Gastrocnemius medialis (tissue), 4 donors: Measurements from ENCODE around the gene THADA. TPM values are rescaled to one million over a fixed set of nuclear protein-coding genes. Genes with fewer than 3 reads are reported as not detected.
A peak's percentile ranks its signal among the peaks of the same experiment; 100 is the strongest.

Experiments
- ATAC-seq, 2 donors: fragments of 150-250 bp; one replicate each; pipeline ENCODE4 v1.9.1; 2016
- DNase-seq, 2 donors: peaks; one replicate each; pipeline ENCODE4 v3.0.0-alpha.2; 2019
- H3K27ac ChIP-seq, 4 donors: fragments of 200-600 bp; sonication (generic); 1 replicate in 1 of 4; 2 replicates in 3 of 4; pipeline ENCODE4 v1.5.1; 2016 to 2018; ENCODE audit warnings: mild to moderate bottlenecking in 2 of 4, moderate library complexity in 1 of 4
- H3K27me3 ChIP-seq, 3 donors: fragments of 200-600 bp; sonication (generic) in 2 of 3; 1 replicate in 1 of 3; 2 replicates in 2 of 3; pipeline versions ENCODE4 v1.5.1 to v1.6.0; 2016 to 2019; ENCODE audit warnings: mild to moderate bottlenecking in 1 of 3, moderate library complexity in 1 of 3
- H3K36me3 ChIP-seq, 2 donors: fragments of 200-600 bp; sonication (generic) in 1 of 2; one replicate each; pipeline ENCODE4 v1.5.1; 2017 to 2018
- H3K4me1 ChIP-seq, 2 donors: fragments of 200-600 bp; sonication (generic) in 1 of 2; one replicate each; pipeline ENCODE4 v1.5.1; 2016 to 2017; ENCODE audit warnings: mild to moderate bottlenecking in 2 of 2
- H3K4me3 ChIP-seq, 4 donors: fragments of 200-600 bp; sonication (generic) in 3 of 4; 1 replicate in 1 of 4; 2 replicates in 3 of 4; pipeline ENCODE4 v1.5.1; 2016 to 2019; ENCODE audit warnings: mild to moderate bottlenecking in 2 of 4
- H3K9me3 ChIP-seq, 3 donors: fragments of 200-600 bp; sonication (generic) in 2 of 3; 1 replicate in 1 of 3; 2 replicates in 2 of 3; pipeline ENCODE4 v1.5.1; 2016 to 2019
- POLR2A ChIP-seq, 2 donors: fragments of 450-650 bp; IDR thresholded peaks; one replicate each; pipeline ENCODE4 v1.6.1; 2017; ENCODE audit warnings: antibody characterized with exemption in 2 of 2, mild to moderate bottlenecking in 2 of 2, moderate library complexity in 2 of 2
- in situ Hi-C, 4 donors: fragments of 200-750 bp; cut with MboI; loops; one replicate each; pipeline versions ENCODE4 v1.15.0 to v1.8.0; 2017; ENCODE audit warnings: low sequenced_read_pairs in 4 of 4
- intact Hi-C: fragments of 100-400 bp; cut with DNase I; formaldehyde crosslinking; loops from one replicate; pipeline ENCODE4 v1.15.1; 2023; ENCODE audit warnings: low total_unique reads
- total RNA-seq, 4 donors: library from RNA; depleted of rRNA; stranded (reverse); fragments of >200 nt; gene quantifications; one replicate each; pipeline versions ENCODE4 v1.1.0 to v1.2.3, GENCODE V29; 2016
- TF ChIP-seq, protein P1 (sequence below), 5 experiments: fragments of 450-650 bp in 3 of 5; fragments of 200-600 bp in 2 of 5; sonication (generic) in 2 of 5; IDR thresholded peaks in 4 of 5; conservative IDR thresholded peaks in 1 of 5; 1 replicate in 4 of 5; 2 replicates in 1 of 5; pipeline ENCODE4 v1.5.1; 2016 to 2019; ENCODE audit warnings: antibody characterized with exemption in 5 of 5, mild to moderate bottlenecking in 3 of 5, moderate library complexity in 3 of 5

Gene THADA
- total RNA-seq, 4 donors from 2014 or later = 13.6 to 19.0 (median 16.2) TPM

DNA sequence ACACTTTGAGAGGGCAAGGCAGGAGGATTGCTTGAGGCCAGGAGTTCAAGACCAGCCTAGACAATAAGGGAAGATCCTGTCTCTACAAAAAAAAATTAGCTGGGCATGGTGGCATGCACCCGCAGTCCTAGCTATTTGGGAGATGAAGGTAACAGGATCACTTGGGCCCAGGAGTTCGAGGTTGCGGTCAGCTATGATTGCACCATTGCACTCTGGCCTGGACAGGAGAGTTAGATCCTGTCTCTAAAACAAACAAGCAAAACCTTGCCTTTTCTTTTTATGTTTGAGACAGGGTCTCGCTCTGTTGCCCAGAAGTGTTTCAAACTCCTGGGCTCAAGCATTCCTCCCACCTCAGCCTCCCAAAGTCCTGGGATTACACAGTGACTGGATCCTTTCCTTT is 14.5 kb upstream of the THADA start:
- Histone ChIP-seq H3K27me3 (no peaks in the 10 kb centered on the region), H3K36me3 (no peaks in the 10 kb centered on the region), H3K9me3 (no peaks in the 10 kb centered on the region), H3K27ac (no peak overlapping the region), H3K4me1 (no peaks in the 10 kb centered on the region), H3K4me3 (no peak overlapping the region)
- DNase-seq = no peak
- in situ Hi-C loops = no loop called here
- TF ChIP-seq POLR2A (IDR thresholded peaks at IDR 0.05) = no peak
- TF ChIP-seq, protein P1, sequence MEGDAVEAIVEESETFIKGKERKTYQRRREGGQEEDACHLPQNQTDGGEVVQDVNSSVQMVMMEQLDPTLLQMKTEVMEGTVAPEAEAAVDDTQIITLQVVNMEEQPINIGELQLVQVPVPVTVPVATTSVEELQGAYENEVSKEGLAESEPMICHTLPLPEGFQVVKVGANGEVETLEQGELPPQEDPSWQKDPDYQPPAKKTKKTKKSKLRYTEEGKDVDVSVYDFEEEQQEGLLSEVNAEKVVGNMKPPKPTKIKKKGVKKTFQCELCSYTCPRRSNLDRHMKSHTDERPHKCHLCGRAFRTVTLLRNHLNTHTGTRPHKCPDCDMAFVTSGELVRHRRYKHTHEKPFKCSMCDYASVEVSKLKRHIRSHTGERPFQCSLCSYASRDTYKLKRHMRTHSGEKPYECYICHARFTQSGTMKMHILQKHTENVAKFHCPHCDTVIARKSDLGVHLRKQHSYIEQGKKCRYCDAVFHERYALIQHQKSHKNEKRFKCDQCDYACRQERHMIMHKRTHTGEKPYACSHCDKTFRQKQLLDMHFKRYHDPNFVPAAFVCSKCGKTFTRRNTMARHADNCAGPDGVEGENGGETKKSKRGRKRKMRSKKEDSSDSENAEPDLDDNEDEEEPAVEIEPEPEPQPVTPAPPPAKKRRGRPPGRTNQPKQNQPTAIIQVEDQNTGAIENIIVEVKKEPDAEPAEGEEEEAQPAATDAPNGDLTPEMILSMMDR (IDR thresholded peaks at IDR 0.05 in 4 of 5, conservative IDR thresholded peaks at IDR 0.05 in 1 of 5) = no peak
- intact Hi-C loops = loop anchor here (1.0 kb wide), 1 partner anchor 783 kb away; no protein-coding TSS in a partner anchor
- no peak for ATAC-seq

DNA sequence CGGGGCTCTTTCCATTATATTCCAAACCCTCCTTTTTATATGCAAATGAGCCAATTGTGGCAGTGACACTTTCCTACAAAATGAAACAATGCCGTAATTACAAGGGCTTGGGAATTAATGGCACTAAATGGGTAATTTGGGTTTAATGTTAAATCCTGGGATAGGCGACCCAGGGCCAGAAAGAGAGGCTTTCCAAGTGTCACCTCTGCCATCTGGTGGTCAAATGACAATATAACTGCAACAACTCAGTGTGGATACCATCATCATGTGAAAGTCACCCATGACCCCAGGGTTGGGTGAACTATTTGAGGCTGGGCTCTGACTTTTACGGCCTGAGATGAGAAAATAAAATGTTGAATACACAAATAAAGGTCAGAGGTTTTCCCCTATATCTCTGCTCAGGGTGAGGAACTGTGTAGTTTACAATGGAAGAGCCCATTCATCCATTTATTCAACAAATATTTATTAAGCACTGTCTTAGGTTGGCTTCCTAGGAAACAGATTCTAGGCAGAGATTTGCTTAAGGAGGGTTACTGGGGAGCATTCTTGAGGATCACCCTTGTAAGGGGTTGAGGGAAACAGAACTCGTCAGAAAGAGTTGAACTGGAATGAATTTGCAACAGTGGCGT is 13.6 kb upstream of the THADA start:
- no peak for DNase-seq
- TF ChIP-seq POLR2A (IDR thresholded peaks at IDR 0.05) = no peak
- TF ChIP-seq, protein P1 (IDR thresholded peaks at IDR 0.05 in 4 of 5, conservative IDR thresholded peaks at IDR 0.05 in 1 of 5) = peak; percentile 21 to 72 (median 46)
- Histone ChIP-seq H3K36me3 (no peaks in the 10 kb centered on the region), H3K4me3 (no peak overlapping the region), H3K27me3 (no peaks in the 10 kb centered on the region), H3K27ac (no peak overlapping the region), H3K9me3 (no peaks in the 10 kb centered on the region), H3K4me1 (no peaks in the 10 kb centered on the region)
- in situ Hi-C loops (no loop called here), intact Hi-C loops (no loop called here)
- ATAC-seq = peak; percentile 70 to 73

DNA sequence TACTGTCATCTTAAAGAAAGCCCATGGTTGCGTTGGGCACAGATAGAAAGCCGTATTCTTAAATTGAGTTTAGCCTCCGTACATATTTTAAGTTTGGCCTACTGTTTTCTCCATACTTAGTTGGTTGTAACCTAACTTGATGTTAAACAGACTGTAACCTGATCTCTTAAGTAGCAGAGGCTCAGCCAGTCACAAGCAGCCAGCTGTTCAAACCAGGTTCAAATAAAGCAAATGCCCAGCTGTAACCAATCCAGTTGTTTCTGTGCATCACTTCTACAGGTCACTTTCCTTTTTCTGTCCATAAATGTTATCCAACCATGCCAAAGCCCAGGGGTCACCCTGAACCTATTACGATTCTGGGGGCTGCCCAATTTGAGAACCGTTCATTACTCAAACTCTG is 10.0 kb upstream of the THADA start:
- TF ChIP-seq POLR2A (IDR thresholded peaks at IDR 0.05) = no peak
- TF ChIP-seq, protein P1 (IDR thresholded peaks at IDR 0.05 in 4 of 5, conservative IDR thresholded peaks at IDR 0.05 in 1 of 5) = no peak
- intact Hi-C loops = no loop called here
- Histone ChIP-seq H3K4me3 (no peak overlapping the region), H3K36me3 (no peaks in the 10 kb centered on the region), H3K9me3 (no peaks in the 10 kb centered on the region), H3K27me3 (no peaks in the 10 kb centered on the region), H3K4me1 (no peaks in the 10 kb centered on the region), H3K27ac (no peak overlapping the region)
- ATAC-seq (no peak), DNase-seq (no peak)
- in situ Hi-C loops = no loop called here

DNA sequence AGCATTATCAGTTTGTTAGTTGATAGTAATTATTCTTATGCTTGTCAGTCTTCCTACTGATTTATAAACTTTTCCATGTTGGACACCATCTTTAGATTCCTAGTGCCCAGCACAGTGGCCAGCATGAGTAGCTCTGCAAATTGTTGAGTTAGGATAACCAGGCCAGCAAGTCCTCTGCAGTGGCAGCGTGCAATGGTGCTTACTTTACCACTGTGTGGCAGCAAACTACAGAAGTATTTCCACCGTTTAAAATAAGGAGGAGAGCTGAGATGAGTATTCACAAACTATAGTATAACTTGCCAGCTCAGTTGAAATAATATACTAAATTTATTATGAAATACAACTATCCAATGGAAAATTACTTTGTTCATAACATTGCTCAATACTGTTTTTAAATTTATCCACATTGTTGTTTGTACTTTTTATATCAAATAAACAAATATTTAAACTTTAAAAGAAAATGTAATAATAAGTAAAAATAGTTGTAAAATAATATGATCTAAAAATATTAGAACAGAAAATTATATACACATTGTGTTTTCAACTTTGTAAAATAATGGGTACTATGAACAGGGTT is 9.3 kb upstream of the THADA start:
- intact Hi-C loops (no loop called here), in situ Hi-C loops (no loop called here)
- no peak for DNase-seq
- Histone ChIP-seq H3K9me3 (no peaks in the 10 kb centered on the region), H3K4me1 (no peaks in the 10 kb centered on the region), H3K36me3 (no peaks in the 10 kb centered on the region), H3K27ac (no peak overlapping the region), H3K27me3 (no peaks in the 10 kb centered on the region), H3K4me3 (no peak overlapping the region)
- no peak for ATAC-seq
- TF ChIP-seq, protein P1 (IDR thresholded peaks at IDR 0.05 in 4 of 5, conservative IDR thresholded peaks at IDR 0.05 in 1 of 5) = peak in 1 of 5 experiments; percentile 12
- TF ChIP-seq POLR2A (IDR thresholded peaks at IDR 0.05) = no peak
